Omental fat pad (tissue), 4 donors: Measurements from ENCODE around the gene TNFSF9. TPM values are rescaled to one million over a fixed set of nuclear protein-coding genes. Genes with fewer than 3 reads are reported as not detected.

Experiments
- ATAC-seq: fragments of 150-250 bp; one replicate; pipeline ENCODE4 v1.9.1; 2016; ENCODE audit warnings: mild to moderate bottlenecking, moderate library complexity; ENCODE audit not compliant: low FRiP score
- DNase-seq: peaks from one replicate; pipeline ENCODE4 v3.0.0-alpha.2; 2019; ENCODE audit warnings: low spot score
- CTCF ChIP-seq, 3 donors: fragments of 450-650 bp; IDR thresholded peaks; one replicate each; pipeline ENCODE4 v1.5.1; 2016 to 2017; ENCODE audit warnings: antibody characterized with exemption in 3 of 3, mild to moderate bottlenecking in 3 of 3, moderate library complexity in 2 of 3
- total RNA-seq, 4 donors: library from RNA; depleted of rRNA; stranded (reverse); fragments of >200 nt; gene quantifications; one replicate each; pipeline ENCODE4 v1.1.0, GENCODE V29; 2016

TNFSF9 gene
- total RNA-seq, 4 donors from 2014 or later: 0.94 to 4.2 (median 1.4) TPM

- no peak for TF ChIP-seq CTCF (IDR thresholded peaks at IDR 0.05)
- no peak for ATAC-seq
- no peak for DNase-seq
These were observed 1.5 kb upstream of the TNFSF9 start for GRCh38 chr19:6529351-6529750.

- no peak for DNase-seq
- TF ChIP-seq CTCF (IDR thresholded peaks at IDR 0.05): no peak
- ATAC-seq: no peak
These were observed 865 bp upstream of the TNFSF9 start for GRCh38 chr19:6529937-6530385.

GRCh38 chr19:6531163-6531955 is 533 bp downstream of the TNFSF9 start:
- no peak for TF ChIP-seq CTCF (IDR thresholded peaks at IDR 0.05)
- ATAC-seq (no peak), DNase-seq (no peak)

- no peak for ATAC-seq
- no peak for DNase-seq
- no peak for TF ChIP-seq CTCF (IDR thresholded peaks at IDR 0.05)
These were observed 1.1 kb downstream of the TNFSF9 start for GRCh38 chr19:6531956-6532243.

GRCh38 chr19:6532244-6532999 is 1.6 kb downstream of the TNFSF9 start:
- no peak for TF ChIP-seq CTCF (IDR thresholded peaks at IDR 0.05)
- DNase-seq (no peak), ATAC-seq (no peak)

GRCh38 chr19:6533000-6533328 is 2.1 kb downstream of the TNFSF9 start:
- no peak for TF ChIP-seq CTCF (IDR thresholded peaks at IDR 0.05)
- no peak for DNase-seq
- ATAC-seq: no peak
